Measurements from ENCODE around the gene CUTC. TPM values are rescaled to one million over a fixed set of nuclear protein-coding genes. Genes with fewer than 3 reads are reported as not detected.

Gene CUTC
- total RNA-seq, 1 donor from 2014 or later: 8.4 TPM

- no peak for DNase-seq (ENCODE audit: low read depth)
Observed at GRCh38 chr10:99695761-99696160, 36.3 kb upstream of the CUTC start.

GRCh38 chr10:99698504-99699080, 33.4 kb upstream of the CUTC start:
- H3K36me3 ChIP-seq (ENCODE audit: control insufficient read depth, insufficient read depth, low read length): peaks cover 3% of the 10 kb centered on the region
- no peak for DNase-seq (ENCODE audit: low read depth)
- H3K27me3 ChIP-seq (ENCODE audit: control insufficient read depth, insufficient read depth, low read length): no peaks in the 10 kb centered on the region
- TF ChIP-seq, protein P1, sequence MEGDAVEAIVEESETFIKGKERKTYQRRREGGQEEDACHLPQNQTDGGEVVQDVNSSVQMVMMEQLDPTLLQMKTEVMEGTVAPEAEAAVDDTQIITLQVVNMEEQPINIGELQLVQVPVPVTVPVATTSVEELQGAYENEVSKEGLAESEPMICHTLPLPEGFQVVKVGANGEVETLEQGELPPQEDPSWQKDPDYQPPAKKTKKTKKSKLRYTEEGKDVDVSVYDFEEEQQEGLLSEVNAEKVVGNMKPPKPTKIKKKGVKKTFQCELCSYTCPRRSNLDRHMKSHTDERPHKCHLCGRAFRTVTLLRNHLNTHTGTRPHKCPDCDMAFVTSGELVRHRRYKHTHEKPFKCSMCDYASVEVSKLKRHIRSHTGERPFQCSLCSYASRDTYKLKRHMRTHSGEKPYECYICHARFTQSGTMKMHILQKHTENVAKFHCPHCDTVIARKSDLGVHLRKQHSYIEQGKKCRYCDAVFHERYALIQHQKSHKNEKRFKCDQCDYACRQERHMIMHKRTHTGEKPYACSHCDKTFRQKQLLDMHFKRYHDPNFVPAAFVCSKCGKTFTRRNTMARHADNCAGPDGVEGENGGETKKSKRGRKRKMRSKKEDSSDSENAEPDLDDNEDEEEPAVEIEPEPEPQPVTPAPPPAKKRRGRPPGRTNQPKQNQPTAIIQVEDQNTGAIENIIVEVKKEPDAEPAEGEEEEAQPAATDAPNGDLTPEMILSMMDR (IDR thresholded peaks at IDR 0.05; ENCODE audit: insufficient read depth, low read length, poor library complexity, severe bottlenecking): no peak
- no peak overlapping the region for H3K4me3 ChIP-seq (ENCODE audit: low read depth, low read length)

More at GRCh38 chr10:99695761-99696160, 36.3 kb upstream of the CUTC start:
- Histone ChIP-seq H3K4me3 (ENCODE audit: low read depth, low read length) (no peak overlapping the region), H3K36me3 (ENCODE audit: control insufficient read depth, insufficient read depth, low read length) (peaks cover 4% of the 10 kb centered on the region), H3K27me3 (ENCODE audit: control insufficient read depth, insufficient read depth, low read length) (no peaks in the 10 kb centered on the region)
- TF ChIP-seq, protein P1 (IDR thresholded peaks at IDR 0.05; ENCODE audit: insufficient read depth, low read length, poor library complexity, severe bottlenecking): no peak

DNA sequence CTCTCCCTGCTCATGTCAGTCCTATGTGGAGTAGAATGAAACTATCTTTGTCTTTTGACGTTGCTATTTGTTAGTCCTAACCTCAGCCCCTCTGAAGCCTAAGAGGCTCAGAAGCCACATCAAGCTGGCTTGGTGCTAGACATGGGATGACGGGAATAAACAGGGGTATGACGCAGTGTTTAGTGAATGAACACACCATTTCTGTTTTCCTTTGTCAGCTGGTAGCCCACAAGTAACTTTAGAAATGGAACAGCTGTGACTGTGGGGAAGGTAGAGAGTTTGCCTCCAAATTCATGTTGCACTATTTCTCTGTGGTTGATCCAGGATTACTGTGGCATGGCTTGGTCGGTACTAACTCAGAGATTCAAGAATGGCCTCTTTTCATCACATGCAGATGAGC, 31.4 kb upstream of the CUTC start:
- peaks cover 3% of the 10 kb centered on the region for H3K36me3 ChIP-seq (ENCODE audit: control insufficient read depth, insufficient read depth, low read length)
- H3K4me3 ChIP-seq (ENCODE audit: low read depth, low read length): no peak overlapping the region
- H3K27me3 ChIP-seq (ENCODE audit: control insufficient read depth, insufficient read depth, low read length): no peaks in the 10 kb centered on the region
- no peak for DNase-seq (ENCODE audit: low read depth)
- TF ChIP-seq, protein P1 (IDR thresholded peaks at IDR 0.05; ENCODE audit: insufficient read depth, low read length, poor library complexity, severe bottlenecking): no peak

GRCh38 chr10:99708428-99709012, 23.5 kb upstream of the CUTC start:
- TF ChIP-seq, protein P1 (IDR thresholded peaks at IDR 0.05; ENCODE audit: insufficient read depth, low read length, poor library complexity, severe bottlenecking): no peak
- DNase-seq (ENCODE audit: low read depth): no peak
- no peaks in the 10 kb centered on the region for H3K36me3 ChIP-seq (ENCODE audit: control insufficient read depth, insufficient read depth, low read length)
- no peak overlapping the region for H3K4me3 ChIP-seq (ENCODE audit: low read depth, low read length)
- no peaks in the 10 kb centered on the region for H3K27me3 ChIP-seq (ENCODE audit: control insufficient read depth, insufficient read depth, low read length)

DNA sequence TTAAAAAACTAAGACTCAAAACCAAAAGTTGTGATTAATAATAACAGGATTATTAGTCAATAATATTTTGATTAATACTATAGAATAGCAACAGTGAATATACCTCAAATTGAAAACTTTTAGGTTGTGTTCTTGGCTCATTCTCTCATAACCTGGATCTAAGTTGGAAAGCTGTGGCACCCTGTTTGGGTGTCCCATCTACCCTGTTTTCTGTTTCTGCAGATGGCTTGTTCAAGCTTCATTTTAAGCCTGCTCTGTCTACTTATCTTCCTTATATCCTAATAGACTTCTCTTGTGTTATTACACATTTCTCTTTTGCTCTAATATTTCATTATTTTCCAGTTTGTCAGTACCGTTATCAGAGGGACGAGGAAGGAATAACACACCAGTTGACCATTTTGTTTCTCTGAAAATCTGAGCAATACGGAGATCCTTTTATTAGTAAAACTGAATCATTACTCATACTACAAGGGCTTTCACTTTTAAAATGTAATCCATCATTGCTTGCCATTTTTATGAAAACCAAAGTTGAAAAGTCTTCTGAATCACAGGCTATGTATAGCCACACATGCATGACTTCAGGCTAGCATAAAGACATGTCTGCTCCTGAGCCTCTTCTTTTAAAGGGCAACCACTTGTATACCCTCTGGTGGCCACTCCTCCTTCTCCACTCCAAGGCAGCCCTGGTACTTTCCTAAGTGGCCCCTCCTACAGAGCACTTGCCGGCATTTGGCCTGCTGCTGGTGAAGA, 22.4 kb upstream of the CUTC start:
- TF ChIP-seq, protein P1 (IDR thresholded peaks at IDR 0.05; ENCODE audit: insufficient read depth, low read length, poor library complexity, severe bottlenecking): no peak
- Histone ChIP-seq H3K36me3 (ENCODE audit: control insufficient read depth, insufficient read depth, low read length) (no peaks in the 10 kb centered on the region), H3K27me3 (ENCODE audit: control insufficient read depth, insufficient read depth, low read length) (no peaks in the 10 kb centered on the region), H3K4me3 (ENCODE audit: low read depth, low read length) (no peak overlapping the region)
- DNase-seq (ENCODE audit: low read depth): no peak

Measured in kidney epithelial cell (primary cell).